Calu3 (cell line): ENCODE measurements around the gene PLEKHG3. TPM values are rescaled to one million over a fixed set of nuclear protein-coding genes. Genes with fewer than 3 reads are reported as not detected.
A peak's percentile ranks its signal among the peaks of the same experiment; 100 is the strongest.

Source experiments
- BruUV-seq: library from RNA; stranded (reverse); fragments of 400-500 nt; replicated peaks from 2 replicates; lab custom pipeline; 2021; lab: Mats Ljungman, UMichigan
- CTCF ChIA-PET: fragments of 300-600 bp; sonication (Branson Sonifier 250); formaldehyde crosslinking; loops from one replicate; lab custom pipeline; 2022; ENCODE audit warnings: antibody characterized with exemption; lab: Charles Lee
- DNase-seq: peaks from one replicate; pipeline ENCODE4 v3.0.0; 2022
- H3K27ac Mint-ChIP-seq: one replicate; pipeline ENCODE4 v1.8.0; 2022; ENCODE audit warnings: mixed read lengths; ENCODE audit not compliant: unreplicated experiment
- H3K27me3 Mint-ChIP-seq: one replicate; pipeline ENCODE4 v1.8.0; 2022; ENCODE audit warnings: mixed read lengths; ENCODE audit not compliant: unreplicated experiment
- H3K36me3 Mint-ChIP-seq: one replicate; pipeline ENCODE4 v1.8.0; 2022; ENCODE audit warnings: mild to moderate bottlenecking, moderate library complexity, mixed read lengths; ENCODE audit not compliant: insufficient read depth, unreplicated experiment
- H3K4me1 Mint-ChIP-seq: one replicate; pipeline ENCODE4 v1.8.0; 2022; ENCODE audit warnings: mild to moderate bottlenecking, low read depth, mixed read lengths; ENCODE audit not compliant: unreplicated experiment
- H3K4me3 Mint-ChIP-seq: one replicate; pipeline ENCODE4 v1.8.0; 2022; ENCODE audit warnings: mild to moderate bottlenecking, low read depth, moderate library complexity, mixed read lengths; ENCODE audit not compliant: unreplicated experiment
- H3K9me3 Mint-ChIP-seq: one replicate; pipeline ENCODE4 v1.8.0; 2022; ENCODE audit warnings: low read depth, mixed read lengths; ENCODE audit not compliant: unreplicated experiment
- intact Hi-C: fragments of 100-400 bp; cut with micrococcal nuclease; formaldehyde crosslinking; loops from one replicate; pipeline ENCODE4 v1.10.0; 2022; ENCODE audit not compliant: unreplicated experiment
- total RNA-seq: library from RNA; stranded (reverse); gene quantifications from 2 replicates; pipeline ENCODE4 v1.2.3, GENCODE V29; 2022
- TF ChIP-seq, protein P1 (sequence below): fragments of 200-600 bp; IDR thresholded peaks from one replicate; pipeline ENCODE4 v1.8.0; 2022; ENCODE audit warnings: antibody characterized with exemption; ENCODE audit not compliant: unreplicated experiment

The PLEKHG3 gene
- total RNA-seq, 1 experiment from 2014 or later, result 39.0 TPM

DNA sequence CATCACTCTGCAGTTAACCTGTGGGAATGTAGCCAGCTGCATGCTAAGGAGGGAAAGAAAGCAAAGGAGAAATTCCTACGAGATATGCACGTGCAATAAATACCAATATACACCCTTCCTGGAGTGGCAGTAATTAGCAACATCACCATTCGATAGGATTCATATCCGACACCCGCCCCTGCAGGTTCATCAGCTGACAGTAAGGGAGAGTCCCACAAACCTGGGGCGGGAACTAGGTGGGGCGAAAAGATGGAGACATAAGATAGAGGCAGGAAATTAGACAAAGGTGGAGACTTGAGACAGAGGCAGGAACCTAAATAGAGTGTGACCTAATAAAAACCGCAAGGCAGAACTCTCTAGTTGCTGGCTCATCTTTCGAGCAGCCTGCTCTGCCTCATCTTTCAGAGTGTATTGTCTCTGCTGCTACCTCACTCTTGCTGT lies 51.6 kb downstream of the PLEKHG3 start:
- intact Hi-C loops, result no loop called here
- DNase-seq, result no peak
- H3K27ac Mint-ChIP-seq, result peak overlapping the region; percentile 21
- no peaks in the 10 kb centered on the region for H3K9me3 Mint-ChIP-seq
- H3K4me1 Mint-ChIP-seq, result peaks cover 52% of the 10 kb centered on the region
- CTCF ChIA-PET, result interaction anchor here (0.7 kb wide), 1 partner anchor 81 kb away, joined by 3 read pairs; no protein-coding TSS in a partner anchor
- H3K27me3 Mint-ChIP-seq, result peaks cover 35% of the 10 kb centered on the region
- no TSS peak for BruUV-seq
- H3K36me3 Mint-ChIP-seq, result peaks cover 24% of the 10 kb centered on the region
- TF ChIP-seq, protein P1, sequence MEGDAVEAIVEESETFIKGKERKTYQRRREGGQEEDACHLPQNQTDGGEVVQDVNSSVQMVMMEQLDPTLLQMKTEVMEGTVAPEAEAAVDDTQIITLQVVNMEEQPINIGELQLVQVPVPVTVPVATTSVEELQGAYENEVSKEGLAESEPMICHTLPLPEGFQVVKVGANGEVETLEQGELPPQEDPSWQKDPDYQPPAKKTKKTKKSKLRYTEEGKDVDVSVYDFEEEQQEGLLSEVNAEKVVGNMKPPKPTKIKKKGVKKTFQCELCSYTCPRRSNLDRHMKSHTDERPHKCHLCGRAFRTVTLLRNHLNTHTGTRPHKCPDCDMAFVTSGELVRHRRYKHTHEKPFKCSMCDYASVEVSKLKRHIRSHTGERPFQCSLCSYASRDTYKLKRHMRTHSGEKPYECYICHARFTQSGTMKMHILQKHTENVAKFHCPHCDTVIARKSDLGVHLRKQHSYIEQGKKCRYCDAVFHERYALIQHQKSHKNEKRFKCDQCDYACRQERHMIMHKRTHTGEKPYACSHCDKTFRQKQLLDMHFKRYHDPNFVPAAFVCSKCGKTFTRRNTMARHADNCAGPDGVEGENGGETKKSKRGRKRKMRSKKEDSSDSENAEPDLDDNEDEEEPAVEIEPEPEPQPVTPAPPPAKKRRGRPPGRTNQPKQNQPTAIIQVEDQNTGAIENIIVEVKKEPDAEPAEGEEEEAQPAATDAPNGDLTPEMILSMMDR, result no peak
- no peak overlapping the region for H3K4me3 Mint-ChIP-seq

DNA sequence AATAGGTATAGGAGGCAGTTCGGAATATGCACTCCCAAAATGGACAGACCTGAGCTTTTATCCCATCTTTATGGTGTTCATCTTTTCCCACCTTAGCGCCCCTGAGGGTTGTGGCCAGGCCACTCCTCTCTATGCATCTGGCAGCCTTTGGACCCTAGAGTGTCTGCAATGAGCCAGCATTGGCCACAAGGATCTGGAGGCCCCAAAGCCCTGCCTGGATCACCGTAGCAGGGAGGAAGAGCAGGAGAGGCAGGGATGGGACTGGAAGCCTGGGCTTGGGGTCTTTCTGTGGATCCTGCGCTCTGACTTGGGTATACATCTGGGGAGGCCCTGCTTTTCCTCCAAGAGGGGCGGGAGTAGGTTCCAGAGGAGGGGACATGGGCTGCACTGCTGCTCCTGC lies 52.5 kb downstream of the PLEKHG3 start:
- BruUV-seq, result no TSS peak
- TF ChIP-seq, protein P1, result no peak
- Mint-ChIP-seq H3K4me3 (no peak overlapping the region), H3K4me1 (peaks cover 61% of the 10 kb centered on the region), H3K36me3 (peaks cover 24% of the 10 kb centered on the region), H3K27me3 (peaks cover 42% of the 10 kb centered on the region), H3K27ac (no peak overlapping the region), H3K9me3 (no peaks in the 10 kb centered on the region)
- CTCF ChIA-PET, result no interaction called here
- intact Hi-C loops, result no loop called here
- DNase-seq, result no peak

DNA sequence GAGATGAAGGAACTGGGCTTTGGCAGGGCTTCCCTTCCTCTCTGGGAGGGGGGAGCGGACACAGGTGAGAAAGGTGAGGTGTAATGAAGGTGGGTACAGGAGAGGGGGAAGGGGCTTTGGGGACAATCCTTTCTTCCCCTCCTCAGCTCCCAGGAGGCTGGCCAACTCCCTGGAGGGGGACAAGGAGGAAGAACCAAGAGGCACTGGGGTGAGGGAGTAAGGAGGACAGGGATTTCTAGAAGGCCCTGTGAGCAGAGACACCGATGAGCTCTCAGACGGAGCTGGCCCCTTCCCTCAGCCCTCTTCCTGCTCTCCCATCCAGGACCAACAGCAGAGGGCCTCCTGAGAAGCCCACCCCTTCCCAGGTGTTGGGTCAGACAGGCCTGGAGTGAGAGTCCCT lies 53.4 kb downstream of the PLEKHG3 start:
- H3K4me1 Mint-ChIP-seq, result peaks cover 70% of the 10 kb centered on the region
- no peak overlapping the region for H3K4me3 Mint-ChIP-seq
- peaks cover 17% of the 10 kb centered on the region for H3K36me3 Mint-ChIP-seq
- H3K27me3 Mint-ChIP-seq, result peaks cover 42% of the 10 kb centered on the region
- TF ChIP-seq, protein P1, result no peak
- no peaks in the 10 kb centered on the region for H3K9me3 Mint-ChIP-seq
- CTCF ChIA-PET, result no interaction called here
- DNase-seq, result no peak
- intact Hi-C loops, result no loop called here
- BruUV-seq, result no TSS peak
- H3K27ac Mint-ChIP-seq, result no peak overlapping the region

DNA sequence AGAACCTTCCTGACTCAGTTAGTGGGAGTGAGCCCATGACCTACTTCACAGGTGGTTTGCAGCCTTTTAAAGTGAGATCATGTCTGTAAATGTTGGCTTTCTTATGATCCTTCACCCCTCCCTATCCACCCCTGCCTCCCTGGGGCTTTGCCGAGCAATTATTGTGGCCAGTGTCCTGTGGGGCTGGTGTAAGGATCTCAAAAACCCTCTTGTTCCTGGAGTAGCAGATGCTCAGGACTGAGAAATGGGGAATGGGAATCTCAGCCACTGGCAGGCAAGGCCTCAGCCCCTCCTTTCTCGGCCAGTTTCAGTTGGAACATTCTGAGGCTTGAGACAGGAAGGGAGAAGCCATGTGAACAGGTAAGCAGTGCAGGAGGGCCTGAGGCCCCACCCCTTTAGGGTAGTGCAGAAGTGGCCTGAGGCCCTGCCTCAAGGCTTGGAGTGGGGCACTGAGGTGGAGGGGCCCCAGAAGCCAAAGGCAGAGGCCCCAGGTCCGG lies 53.8 kb downstream of the PLEKHG3 start:
- intact Hi-C loops, result no loop called here
- Mint-ChIP-seq H3K27me3 (peaks cover 42% of the 10 kb centered on the region), H3K4me1 (peaks cover 70% of the 10 kb centered on the region), H3K27ac (no peak overlapping the region), H3K9me3 (no peaks in the 10 kb centered on the region), H3K4me3 (no peak overlapping the region), H3K36me3 (peaks cover 15% of the 10 kb centered on the region)
- CTCF ChIA-PET, result interaction anchor here (0.6 to 1.4 kb wide), 7 partner anchors 10 to 387 kb away, joined by 3 to 4 read pairs (median 3); no protein-coding TSS in a partner anchor
- TF ChIP-seq, protein P1, result no peak
- BruUV-seq, result no TSS peak
- DNase-seq, result no peak
